ENCODE measurements around the gene AMIGO3.
"Not testable (repeated sequence)": the region's sequence is repeated elsewhere in the genome, so short reads cannot be mapped to it uniquely, and the experiment has no call there.

Gene AMIGO3

GRCh38 chr3:49709852-49710251 is 9.6 kb downstream of the AMIGO3 start:
- no peak for DNase-seq (ENCODE audit: low read depth in 2 of 2)

- no peak for DNase-seq (ENCODE audit: low read depth in 2 of 2)
These were observed 12.4 kb downstream of the AMIGO3 start for GRCh38 chr3:49707113-49707480.

- DNase-seq (ENCODE audit: low read depth in 2 of 2), result no peak
These were observed 12.9 kb downstream of the AMIGO3 start for GRCh38 chr3:49706456-49707112.

GRCh38 chr3:49705390-49705960 is 14.0 kb downstream of the AMIGO3 start:
- no peak for DNase-seq (ENCODE audit: low read depth in 2 of 2)

- no peak for DNase-seq (ENCODE audit: low read depth in 2 of 2)
These were observed 14.9 kb downstream of the AMIGO3 start for GRCh38 chr3:49704629-49705028.

GRCh38 chr3:49703956-49704355 is 15.5 kb downstream of the AMIGO3 start:
- DNase-seq (ENCODE audit: low read depth in 2 of 2), result no peak

GRCh38 chr3:49703443-49703927 is 16.0 kb downstream of the AMIGO3 start:
- DNase-seq (ENCODE audit: low read depth in 2 of 2), result peak; percentile 33 to 51

GRCh38 chr3:49702672-49703071 is 16.8 kb downstream of the AMIGO3 start:
- no peak for DNase-seq (ENCODE audit: low read depth in 2 of 2)

- DNase-seq (ENCODE audit: low read depth in 2 of 2), result no peak
These were observed 18.0 kb downstream of the AMIGO3 start for GRCh38 chr3:49701388-49702077.

GRCh38 chr3:49700453-49701128 is 18.9 kb downstream of the AMIGO3 start:
- no peak for DNase-seq (ENCODE audit: low read depth in 2 of 2)

GRCh38 chr3:49700014-49700413 is 19.5 kb downstream of the AMIGO3 start:
- no peak for DNase-seq (ENCODE audit: low read depth in 2 of 2)

GRCh38 chr3:49699281-49699979 is 20.1 kb downstream of the AMIGO3 start:
- no peak for DNase-seq (ENCODE audit: low read depth in 2 of 2)

- not testable (repeated sequence) for DNase-seq (ENCODE audit: low read depth in 2 of 2)
These were observed 24.0 kb downstream of the AMIGO3 start for GRCh38 chr3:49695350-49696015.

GRCh38 chr3:49694409-49695070 is 24.9 kb downstream of the AMIGO3 start:
- not testable (repeated sequence) for DNase-seq (ENCODE audit: low read depth in 2 of 2)

GRCh38 chr3:49691481-49691880 is 28.0 kb downstream of the AMIGO3 start:
- not testable (repeated sequence) for DNase-seq (ENCODE audit: low read depth in 2 of 2)

GRCh38 chr3:49690856-49691255 is 28.6 kb downstream of the AMIGO3 start:
- not testable (repeated sequence) for DNase-seq (ENCODE audit: low read depth in 2 of 2)

- not testable (repeated sequence) for DNase-seq (ENCODE audit: low read depth in 2 of 2)
These were observed 29.4 kb downstream of the AMIGO3 start for GRCh38 chr3:49689908-49690624.

GRCh38 chr3:49689046-49689907 is 30.2 kb downstream of the AMIGO3 start, which contains the start of the genes MST1 and RNF123:
Gene MST1 (minus strand): TSS chr3:49689474. CDS start chr3:49688691, 783 bp downstream.
Gene RNF123 (plus strand): TSS chr3:49689557. CDS start chr3:49691166, 1,609 bp downstream.
- peak; percentile 84 to 89 for DNase-seq (ENCODE audit: low read depth in 2 of 2)

Measured in stimulated activated CD4-positive, alpha-beta T cell treated with anti-CD3 and anti-CD28 coated beads, Interleukin-15, amount 100 ng/mL, for 48 hours (primary cell).